Liver (tissue), 3 donors: Measurements from ENCODE around the gene C4orf36.

ENCODE experiments used
- RAD21 ChIP-seq, 2 donors: IDR thresholded peaks; 2 replicates each; pipeline ENCODE4 v1.6.1; 2016; ENCODE audit warnings: antibody characterized with exemption in 2 of 2, mild to moderate bottlenecking in 2 of 2
- TAF1 ChIP-seq: conservative IDR thresholded peaks from 2 replicates; pipeline ENCODE4 v1.6.1; 2016; ENCODE audit warnings: antibody characterized with exemption, mild to moderate bottlenecking
- TF ChIP-seq, protein P1 (sequence below): IDR thresholded peaks from 2 replicates; pipeline ENCODE4 v1.6.1; 2016; ENCODE audit warnings: antibody characterized with exemption
- TF ChIP-seq, protein P2 (sequence below): fragments of 150-350 bp; IDR thresholded peaks from 2 replicates; pipeline ENCODE4 v1.5.1; 2017; ENCODE audit warnings: improper control_type of control experiment, low read depth, low read length; ENCODE audit not compliant: missing input control
- TF ChIP-seq, protein P3 (sequence below): IDR thresholded peaks from 2 replicates; pipeline ENCODE4 v1.6.1; 2016; ENCODE audit warnings: antibody characterized with exemption, mild to moderate bottlenecking
- donor health status: healthy.
- donor health status: healthy.

- TF ChIP-seq, protein P1, sequence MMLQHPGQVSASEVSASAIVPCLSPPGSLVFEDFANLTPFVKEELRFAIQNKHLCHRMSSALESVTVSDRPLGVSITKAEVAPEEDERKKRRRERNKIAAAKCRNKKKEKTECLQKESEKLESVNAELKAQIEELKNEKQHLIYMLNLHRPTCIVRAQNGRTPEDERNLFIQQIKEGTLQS: no peak
- TF ChIP-seq, protein P2, sequence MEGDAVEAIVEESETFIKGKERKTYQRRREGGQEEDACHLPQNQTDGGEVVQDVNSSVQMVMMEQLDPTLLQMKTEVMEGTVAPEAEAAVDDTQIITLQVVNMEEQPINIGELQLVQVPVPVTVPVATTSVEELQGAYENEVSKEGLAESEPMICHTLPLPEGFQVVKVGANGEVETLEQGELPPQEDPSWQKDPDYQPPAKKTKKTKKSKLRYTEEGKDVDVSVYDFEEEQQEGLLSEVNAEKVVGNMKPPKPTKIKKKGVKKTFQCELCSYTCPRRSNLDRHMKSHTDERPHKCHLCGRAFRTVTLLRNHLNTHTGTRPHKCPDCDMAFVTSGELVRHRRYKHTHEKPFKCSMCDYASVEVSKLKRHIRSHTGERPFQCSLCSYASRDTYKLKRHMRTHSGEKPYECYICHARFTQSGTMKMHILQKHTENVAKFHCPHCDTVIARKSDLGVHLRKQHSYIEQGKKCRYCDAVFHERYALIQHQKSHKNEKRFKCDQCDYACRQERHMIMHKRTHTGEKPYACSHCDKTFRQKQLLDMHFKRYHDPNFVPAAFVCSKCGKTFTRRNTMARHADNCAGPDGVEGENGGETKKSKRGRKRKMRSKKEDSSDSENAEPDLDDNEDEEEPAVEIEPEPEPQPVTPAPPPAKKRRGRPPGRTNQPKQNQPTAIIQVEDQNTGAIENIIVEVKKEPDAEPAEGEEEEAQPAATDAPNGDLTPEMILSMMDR: peak; percentile 35
- peak; percentile 42 to 65 for TF ChIP-seq RAD21 (IDR thresholded peaks at IDR 0.05)
- TF ChIP-seq TAF1: no peak
- TF ChIP-seq, protein P3, sequence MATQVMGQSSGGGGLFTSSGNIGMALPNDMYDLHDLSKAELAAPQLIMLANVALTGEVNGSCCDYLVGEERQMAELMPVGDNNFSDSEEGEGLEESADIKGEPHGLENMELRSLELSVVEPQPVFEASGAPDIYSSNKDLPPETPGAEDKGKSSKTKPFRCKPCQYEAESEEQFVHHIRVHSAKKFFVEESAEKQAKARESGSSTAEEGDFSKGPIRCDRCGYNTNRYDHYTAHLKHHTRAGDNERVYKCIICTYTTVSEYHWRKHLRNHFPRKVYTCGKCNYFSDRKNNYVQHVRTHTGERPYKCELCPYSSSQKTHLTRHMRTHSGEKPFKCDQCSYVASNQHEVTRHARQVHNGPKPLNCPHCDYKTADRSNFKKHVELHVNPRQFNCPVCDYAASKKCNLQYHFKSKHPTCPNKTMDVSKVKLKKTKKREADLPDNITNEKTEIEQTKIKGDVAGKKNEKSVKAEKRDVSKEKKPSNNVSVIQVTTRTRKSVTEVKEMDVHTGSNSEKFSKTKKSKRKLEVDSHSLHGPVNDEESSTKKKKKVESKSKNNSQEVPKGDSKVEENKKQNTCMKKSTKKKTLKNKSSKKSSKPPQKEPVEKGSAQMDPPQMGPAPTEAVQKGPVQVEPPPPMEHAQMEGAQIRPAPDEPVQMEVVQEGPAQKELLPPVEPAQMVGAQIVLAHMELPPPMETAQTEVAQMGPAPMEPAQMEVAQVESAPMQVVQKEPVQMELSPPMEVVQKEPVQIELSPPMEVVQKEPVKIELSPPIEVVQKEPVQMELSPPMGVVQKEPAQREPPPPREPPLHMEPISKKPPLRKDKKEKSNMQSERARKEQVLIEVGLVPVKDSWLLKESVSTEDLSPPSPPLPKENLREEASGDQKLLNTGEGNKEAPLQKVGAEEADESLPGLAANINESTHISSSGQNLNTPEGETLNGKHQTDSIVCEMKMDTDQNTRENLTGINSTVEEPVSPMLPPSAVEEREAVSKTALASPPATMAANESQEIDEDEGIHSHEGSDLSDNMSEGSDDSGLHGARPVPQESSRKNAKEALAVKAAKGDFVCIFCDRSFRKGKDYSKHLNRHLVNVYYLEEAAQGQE: no peak
Observed at GRCh38 chr4:86934771-86935565, 42.7 kb upstream of the C4orf36 start, which contains the start of gene AFF1.
